Left colon (tissue), 2 donors: ENCODE results near the gene SHISA9. TPM values are rescaled to one million over a fixed set of nuclear protein-coding genes. Genes with fewer than 3 reads are reported as not detected.

Source experiments
- ATAC-seq: fragments of 200-7000 bp; cut with Tn5 transposase; one replicate; pipeline ENCODE4 v1.9.1; 2020; ENCODE audit warnings: mild to moderate bottlenecking, moderate library complexity
- DNase-seq, 2 donors: peaks; one replicate each; pipeline ENCODE4 v3.0.0-alpha.2; 2020
- intact Hi-C, 2 donors: fragments of 100-400 bp; cut with DNase I in 1 of 2; cut with micrococcal nuclease in 1 of 2; formaldehyde crosslinking; loops; one replicate each; pipeline versions ENCODE4 v1.11.2 to v1.14.0; 2022; cut with DNase I, micrococcal nuclease
- total RNA-seq, 2 donors: library from RNA; stranded (reverse); fragmentation: NEBNext Ultra II Directional; extraction: Animal tissue kit (Norgen Biotek cat#: 25700); gene quantifications; one replicate each; pipeline ENCODE4 v1.2.1, GENCODE V29; 2021
- donor health status: DM: no; HTN: no; CAD: no.
- donor health status: DM: yes; HTN: yes; CAD: no.

The SHISA9 gene
- total RNA-seq, 2 donors from 2014 or later, result 1.5 to 2.3 TPM

DNA sequence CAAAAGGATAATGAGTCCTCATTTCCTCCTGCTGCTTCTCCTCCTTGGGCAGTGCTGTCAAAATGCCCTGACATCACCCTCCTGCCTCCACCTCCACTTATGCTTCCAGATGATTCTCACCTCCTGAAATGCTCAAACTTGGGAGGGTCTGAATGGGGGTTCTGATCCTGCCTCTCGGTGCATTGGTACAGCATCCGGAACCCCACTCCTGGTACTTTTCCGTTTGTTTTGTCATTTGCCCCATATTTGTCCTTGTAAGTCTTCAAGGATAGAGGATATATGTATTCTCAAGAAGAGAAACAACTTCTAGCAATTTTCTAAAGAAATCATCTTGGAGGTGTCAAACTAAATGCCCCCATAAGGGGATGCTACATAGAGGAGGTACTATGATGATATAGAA is 148.3 kb downstream of the SHISA9 start:
- ATAC-seq (no peak), DNase-seq (no peak)
- intact Hi-C loops, result no loop called here

DNA sequence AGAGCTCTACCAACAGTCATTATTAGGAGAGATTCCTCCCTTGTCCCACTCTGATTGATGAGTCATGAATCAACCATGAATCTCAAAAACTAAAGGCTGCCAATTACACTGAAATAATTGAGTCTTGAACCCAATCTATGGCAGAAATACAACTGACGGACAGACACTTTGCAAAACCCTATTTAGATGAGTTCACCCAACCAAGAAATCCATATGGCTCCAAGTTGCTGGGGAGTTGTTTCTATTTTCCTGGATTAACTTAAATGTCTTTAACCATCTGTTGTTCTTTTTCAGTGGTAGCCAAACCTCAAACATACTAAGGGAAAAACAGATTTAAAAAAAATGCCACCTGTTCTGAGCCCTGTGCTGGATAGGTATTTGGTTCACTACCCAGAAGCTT is 151.0 kb downstream of the SHISA9 start:
- ATAC-seq (no peak), DNase-seq (no peak)
- intact Hi-C loops, result no loop called here

DNA sequence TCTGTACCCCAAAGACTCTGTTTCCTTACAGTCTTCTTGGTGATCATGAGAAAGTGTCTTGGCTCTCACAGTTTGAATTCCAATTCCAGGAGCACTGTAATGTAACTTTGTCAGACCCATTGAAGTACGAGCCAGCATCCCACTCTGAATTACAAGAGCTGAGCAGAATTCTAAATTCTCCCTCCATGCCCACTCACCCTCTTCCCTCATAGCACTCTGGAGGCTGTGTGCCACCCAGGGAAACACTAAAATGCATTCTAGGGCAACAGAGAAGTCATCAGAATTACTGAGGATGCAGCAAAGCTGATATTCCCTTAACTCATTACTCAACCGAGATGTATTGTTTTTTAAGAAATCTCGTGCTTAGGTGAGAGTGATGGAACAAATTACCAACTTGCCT is 154.1 kb downstream of the SHISA9 start:
- ATAC-seq (no peak), DNase-seq (no peak)
- intact Hi-C loops, result no loop called here

DNA sequence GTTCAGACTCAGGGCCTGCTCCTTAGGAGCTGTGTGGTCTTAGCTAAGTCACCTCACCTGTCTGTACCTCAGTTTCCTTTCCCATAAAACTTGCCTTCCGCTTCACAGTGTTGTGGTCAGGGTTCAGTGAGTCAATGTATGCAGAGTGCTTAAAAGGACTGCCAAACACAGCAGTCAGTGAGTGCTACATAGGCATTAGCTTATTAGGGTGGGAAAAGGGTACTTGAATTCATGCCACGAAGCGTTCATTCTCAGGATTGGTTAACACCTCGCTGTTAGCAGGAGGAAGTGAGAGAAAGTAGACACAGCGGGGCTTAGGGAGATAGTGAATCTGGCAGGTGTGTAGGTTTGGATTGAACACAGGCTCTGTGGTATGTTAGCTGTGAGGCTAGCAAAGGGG is 155.2 kb downstream of the SHISA9 start:
- no peak for ATAC-seq
- intact Hi-C loops, result no loop called here
- DNase-seq, result no peak

DNA sequence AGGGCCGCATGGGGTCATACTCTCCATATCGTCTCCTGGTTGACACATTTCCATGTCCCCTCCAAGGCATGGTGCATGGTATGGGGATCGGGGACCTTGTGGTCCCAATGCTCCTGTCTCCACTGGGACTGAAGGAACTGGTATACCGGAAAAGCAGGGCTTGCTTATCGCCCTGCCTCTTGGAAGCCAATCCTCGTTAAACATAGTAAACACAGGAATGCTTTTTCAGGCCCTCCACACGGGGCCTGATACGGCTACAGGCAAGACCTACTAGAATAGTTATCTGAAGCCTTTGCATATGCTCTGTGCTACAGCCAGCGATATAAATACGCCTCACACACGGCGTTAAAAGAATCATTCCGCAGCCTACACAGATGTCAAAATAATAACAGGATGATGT is 159.5 kb downstream of the SHISA9 start:
- ATAC-seq, result peak; percentile 37
- intact Hi-C loops, result no loop called here
- no peak for DNase-seq

DNA sequence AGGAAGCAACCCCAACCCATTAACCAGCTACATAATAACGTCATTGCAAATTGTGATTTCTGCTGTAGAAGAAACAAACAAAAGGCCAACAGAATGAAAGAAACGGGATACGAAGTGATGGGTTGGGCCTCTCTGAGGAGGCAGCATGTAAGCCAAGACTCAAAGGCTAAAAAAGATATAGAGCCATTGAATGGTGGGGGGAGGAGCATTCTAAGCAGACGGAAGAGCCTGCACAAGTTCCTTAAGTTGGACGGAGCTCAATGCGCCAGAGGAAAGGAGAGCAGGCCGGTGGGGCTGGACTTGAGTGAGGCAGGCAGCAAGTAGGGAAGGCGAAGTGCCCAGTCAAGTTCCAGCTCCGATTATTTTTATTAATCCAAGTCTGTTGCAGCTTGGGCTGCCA is 160.3 kb downstream of the SHISA9 start:
- DNase-seq, result peak in 1 of 2 donors; percentile 27
- intact Hi-C loops, result no loop called here
- ATAC-seq, result no peak

DNA sequence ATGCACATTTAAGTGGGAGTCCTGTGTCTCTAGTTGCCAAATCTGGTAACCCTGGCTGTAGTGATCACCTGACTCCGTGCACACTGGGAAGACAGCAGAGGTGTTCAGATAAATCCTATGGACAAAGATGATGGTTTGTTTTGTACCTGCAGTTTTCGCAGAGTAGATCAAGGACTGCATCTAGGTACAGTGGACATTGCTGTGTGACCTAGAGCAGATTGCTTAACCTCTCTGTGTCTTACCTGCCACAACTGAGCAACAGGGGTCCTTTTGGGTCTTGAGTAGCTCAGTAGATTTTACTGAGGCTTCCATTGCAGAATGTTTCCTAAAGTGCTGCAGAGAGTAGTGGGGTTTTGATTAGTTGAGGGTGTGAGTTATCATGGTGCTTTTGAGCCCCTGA is 160.8 kb downstream of the SHISA9 start:
- DNase-seq (no peak), ATAC-seq (no peak)
- intact Hi-C loops, result no loop called here

DNA sequence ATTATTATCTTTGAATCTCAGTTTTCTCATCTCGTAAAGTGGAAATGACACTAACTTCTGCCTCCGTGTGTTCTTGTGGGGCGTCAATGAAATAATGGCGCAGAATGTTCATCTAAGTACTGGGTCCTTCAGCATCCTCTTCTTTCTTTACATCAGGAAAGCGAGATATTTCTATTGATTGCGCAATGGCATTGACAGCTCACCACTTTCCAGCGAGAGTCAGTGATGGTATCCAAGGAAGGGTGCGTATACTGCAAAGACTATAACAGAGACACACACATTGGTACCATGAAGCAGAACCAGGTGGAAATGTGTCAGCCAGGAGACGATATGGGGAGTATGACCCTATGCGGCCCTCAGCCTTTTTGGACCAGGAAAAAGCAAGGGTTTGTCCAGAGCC is 162.1 kb downstream of the SHISA9 start:
- no peak for ATAC-seq
- intact Hi-C loops, result no loop called here

DNA sequence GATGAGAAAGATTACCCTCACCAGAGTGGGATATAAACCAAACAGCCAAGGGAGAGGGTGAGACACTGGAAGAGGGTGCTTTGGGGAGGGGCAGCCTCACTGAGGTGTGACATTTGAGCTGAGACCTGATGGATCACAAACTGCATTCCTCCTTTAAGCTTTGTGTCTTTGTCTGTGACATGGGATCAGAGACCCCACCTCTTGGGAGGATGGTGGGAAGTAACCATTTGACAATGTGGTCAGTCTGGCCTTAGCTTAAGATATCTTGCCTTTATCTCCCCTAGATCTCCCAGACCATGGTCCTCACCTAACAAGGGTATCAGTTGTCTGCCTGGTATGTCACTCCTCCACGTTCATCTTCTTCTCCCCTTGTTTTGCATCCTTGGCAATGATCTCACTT is 163.4 kb downstream of the SHISA9 start:
- DNase-seq (no peak), ATAC-seq (no peak)
- intact Hi-C loops, result no loop called here

More for the DNA sequence above, 162.1 kb downstream of the SHISA9 start:
- no peak for DNase-seq

DNA sequence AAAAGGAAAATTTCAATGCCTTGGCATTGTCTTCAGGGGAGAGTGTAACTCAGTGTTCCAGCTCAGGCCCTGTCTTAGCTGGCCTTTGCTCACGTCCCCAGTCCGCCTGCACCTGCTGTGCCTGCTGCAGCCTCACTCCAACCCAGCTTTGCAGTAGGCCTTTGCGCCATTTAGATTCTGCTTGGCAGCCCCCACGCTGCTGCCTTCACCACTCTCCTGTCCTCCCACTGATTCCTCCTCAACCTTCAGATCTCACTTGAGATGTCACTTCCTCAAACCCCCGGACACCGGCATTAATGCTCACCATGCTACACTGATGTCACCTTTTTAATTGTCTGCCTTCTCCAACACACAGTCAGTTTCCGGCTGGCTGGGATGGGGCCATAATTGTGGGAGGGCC is 166.2 kb downstream of the SHISA9 start:
- no peak for DNase-seq
- ATAC-seq, result no peak
- intact Hi-C loops, result no loop called here

DNA sequence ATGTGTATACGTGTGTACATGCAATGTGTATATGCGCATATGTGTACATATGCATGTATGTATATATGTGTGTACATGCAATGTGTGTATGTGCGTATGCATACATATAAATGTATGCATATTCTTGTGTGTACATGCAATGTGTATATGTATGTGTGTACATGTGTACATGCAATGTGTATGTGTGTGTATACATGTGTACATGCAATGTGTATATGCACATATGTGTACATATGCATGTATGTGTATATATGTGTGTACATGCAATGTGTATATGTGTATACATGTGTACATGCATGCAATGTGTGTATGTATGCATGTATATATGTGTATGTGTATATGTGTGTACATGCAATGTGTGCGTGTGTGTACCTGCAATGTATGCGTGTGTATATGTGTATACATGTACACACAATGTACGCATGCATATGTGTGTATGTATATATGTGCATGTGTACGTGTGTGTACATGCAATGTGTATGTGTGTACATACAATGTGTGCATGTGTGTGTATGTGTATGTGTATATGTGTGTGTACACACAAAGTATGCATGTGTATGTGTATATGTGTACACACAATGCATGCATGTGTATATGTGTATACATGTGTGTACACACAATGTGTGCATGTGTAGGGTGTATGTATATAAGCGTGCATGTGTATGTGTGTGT is 167.7 kb downstream of the SHISA9 start:
- intact Hi-C loops, result no loop called here
- no peak for ATAC-seq
- no peak for DNase-seq

DNA sequence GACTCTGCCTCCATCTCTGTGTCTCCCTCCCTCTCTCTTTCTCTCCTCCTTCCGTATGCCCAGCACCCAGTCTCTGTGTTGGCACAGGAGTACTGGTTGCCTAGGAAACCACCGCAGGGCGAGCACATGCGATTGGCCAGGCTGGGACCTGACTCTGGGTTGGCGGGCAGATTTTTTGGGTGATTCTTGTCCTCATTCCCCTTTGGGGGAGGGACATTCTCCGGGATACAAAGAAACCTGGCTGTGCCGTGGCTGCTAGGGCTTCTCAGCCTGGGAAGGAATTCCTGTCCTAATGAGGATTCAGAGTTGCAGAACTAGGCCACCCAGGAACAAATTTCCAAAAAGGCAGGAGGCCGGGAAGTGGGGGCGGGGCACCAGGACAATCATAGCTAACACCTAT is 168.9 kb downstream of the SHISA9 start:
- ATAC-seq (no peak), DNase-seq (peak in 1 of 2 donors; percentile 9)
- intact Hi-C loops, result no loop called here

DNA sequence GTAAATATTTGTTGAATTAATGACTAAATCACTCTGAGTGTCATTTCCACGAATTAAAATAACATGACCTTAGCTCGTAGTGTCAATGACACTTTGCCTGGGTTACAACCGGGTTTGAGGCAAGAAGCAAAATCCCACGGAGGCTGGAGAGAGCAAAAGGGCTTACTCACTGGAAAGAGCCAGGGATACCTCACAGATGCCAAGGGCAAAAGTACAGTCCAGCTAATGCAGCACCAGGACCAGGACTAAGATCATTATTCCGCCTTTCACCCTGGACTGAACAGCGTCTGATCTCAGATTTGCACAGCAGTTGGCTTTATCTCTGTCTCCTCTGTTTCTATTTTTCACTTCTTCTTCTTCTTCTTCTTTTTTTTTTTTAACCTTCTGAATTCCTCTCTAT is 175.5 kb downstream of the SHISA9 start:
- ATAC-seq (no peak), DNase-seq (no peak)
- intact Hi-C loops, result no loop called here

DNA sequence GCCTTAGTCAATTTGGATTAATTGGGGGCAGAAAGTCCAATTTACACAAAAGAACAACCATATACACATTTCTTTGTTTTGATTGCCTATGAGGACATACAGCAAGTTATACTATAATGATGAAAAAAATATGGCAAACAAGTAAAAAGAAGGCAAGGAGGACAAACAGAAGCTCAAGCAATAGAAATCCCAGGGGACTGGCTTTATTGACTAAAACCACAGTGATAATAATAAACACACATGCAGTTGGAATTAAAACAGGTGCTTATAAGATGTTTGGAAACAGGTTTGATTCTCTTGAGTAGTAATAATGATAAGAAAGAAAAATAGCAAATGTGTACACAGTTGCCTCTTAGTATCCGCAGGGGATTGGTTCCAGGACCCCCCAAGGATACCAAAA is 176.4 kb downstream of the SHISA9 start:
- no peak for ATAC-seq
- intact Hi-C loops, result no loop called here

DNA sequence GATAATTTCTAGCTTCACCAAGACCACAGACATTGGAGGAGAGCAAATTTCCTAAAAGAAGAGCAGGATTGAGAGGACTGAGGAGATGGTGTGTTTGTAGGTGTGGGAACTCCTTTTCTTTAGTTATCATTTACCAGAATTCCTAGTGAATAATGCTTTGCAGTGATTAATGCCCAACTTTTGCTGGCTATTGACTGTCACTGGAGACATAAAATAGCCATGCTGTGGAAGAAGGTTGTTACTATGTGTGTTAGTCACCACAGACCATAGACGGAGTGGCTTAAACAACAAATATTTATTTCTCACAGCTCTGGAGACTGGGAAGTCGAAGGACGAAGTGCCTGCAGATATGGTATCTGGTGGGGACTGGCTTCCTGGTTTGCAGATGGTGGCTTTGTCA is 179.1 kb downstream of the SHISA9 start:
- ATAC-seq, result no peak
- intact Hi-C loops, result no loop called here
- no peak for DNase-seq

More for the DNA sequence above, 176.4 kb downstream of the SHISA9 start:
- DNase-seq, result no peak

DNA sequence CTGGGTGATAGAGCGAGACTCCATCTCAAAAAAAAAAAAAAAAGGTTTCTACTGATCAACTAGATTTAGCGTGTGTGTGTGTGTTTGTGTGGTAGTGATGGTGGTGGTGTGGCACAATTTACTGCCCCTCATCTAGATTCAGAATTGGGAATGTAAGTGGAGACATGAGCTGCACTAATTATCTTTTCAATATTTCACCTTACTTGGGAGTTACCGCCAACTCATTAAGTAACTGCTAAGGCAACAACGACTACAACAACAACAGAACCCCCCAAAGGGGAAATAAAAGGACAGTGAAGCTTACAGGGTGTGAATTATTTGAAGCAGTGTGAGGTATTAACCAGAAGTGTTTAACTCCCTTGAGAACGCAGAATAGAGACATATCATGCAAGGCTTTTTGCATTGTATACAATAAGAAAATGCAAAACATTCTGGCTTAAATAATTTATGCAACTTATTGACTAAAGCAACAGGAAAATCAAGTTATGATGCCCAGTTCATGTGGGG is 180.5 kb downstream of the SHISA9 start:
- DNase-seq, result no peak
- intact Hi-C loops, result no loop called here

DNA sequence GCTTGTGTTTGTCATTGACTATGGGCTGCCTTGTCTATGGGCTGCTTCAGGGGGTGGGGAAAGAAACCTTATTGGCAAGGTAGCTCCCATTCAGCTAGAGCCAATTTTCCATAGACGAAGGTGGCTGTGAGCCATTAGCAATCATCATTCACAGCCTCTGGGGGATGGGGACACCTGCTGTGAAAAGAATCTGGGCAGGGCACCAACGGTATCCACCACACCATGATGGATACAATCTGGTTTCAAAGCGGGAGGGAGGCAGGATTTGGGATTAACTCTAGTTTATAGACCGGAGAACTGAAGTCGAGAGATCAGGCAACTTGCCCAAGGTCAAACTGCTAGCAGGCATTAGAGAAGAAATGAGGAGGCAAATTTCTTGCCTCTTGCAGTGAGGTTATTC is 182.3 kb downstream of the SHISA9 start:
- DNase-seq (peak; percentile 4 to 39), ATAC-seq (no peak)
- intact Hi-C loops, result no loop called here

More for the DNA sequence above, 180.5 kb downstream of the SHISA9 start:
- no peak for ATAC-seq

DNA sequence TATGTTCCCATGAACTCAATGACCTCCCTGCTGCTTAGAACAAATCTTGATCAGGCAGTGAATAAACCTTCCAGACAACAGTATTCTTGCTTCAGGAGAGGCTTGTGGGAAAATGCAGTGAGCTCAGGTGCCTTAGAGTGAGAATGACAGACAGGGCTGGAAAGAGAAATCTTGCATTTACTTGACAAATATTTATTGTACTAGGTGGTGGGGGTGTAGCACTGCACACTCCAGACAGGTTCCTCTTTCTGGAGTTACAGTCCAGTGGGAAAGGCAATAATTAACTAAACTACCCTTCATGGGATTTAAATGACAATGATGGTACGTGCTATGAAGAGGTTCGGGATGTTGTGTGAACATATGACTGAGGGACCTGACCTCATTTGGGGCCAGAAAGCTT is 182.9 kb downstream of the SHISA9 start:
- intact Hi-C loops, result no loop called here
- no peak for DNase-seq

DNA sequence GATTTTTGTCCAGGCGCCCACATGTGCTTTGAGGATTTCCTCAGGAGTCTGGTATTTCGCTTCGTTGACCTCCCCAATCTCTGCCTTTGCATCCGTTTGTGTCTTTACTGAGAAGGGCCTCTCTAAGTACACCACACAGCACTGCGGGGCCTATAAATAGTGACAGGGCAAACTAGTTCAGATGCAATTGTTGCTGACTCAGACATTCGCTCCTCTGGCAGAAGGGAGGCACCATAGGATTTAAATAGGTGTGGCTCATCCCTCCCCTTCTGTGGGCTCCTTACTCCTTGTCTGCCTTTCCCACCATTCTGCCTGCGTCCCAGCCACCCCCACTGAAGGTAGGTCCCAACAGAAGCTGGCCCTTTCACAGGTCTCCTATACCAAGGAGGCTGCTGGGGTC is 192.3 kb downstream of the SHISA9 start:
- intact Hi-C loops, result no loop called here
- ATAC-seq (no peak), DNase-seq (no peak)

More for the DNA sequence above, 182.9 kb downstream of the SHISA9 start:
- peak; percentile 20 for ATAC-seq

DNA sequence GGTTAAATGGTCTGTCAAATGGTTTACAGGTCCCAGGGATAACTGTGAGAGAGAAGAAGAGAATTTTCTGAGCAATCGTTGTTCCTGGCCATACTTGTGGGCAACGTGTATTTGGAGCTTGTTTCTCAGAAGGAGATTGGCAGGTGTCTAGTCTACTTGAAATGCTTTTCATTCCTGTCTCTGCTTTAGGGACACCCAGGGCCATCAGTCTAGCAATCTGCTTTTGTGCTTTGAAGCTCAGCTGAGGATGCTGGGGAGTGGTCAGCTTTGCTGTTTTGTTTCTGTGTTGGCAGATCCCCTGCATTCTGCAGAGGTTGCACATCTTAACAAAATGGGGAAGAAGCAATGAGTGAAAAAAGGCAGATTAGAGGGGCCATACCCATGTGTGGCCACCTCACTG is 193.7 kb downstream of the SHISA9 start:
- intact Hi-C loops, result no loop called here
- no peak for ATAC-seq
- no peak for DNase-seq

DNA sequence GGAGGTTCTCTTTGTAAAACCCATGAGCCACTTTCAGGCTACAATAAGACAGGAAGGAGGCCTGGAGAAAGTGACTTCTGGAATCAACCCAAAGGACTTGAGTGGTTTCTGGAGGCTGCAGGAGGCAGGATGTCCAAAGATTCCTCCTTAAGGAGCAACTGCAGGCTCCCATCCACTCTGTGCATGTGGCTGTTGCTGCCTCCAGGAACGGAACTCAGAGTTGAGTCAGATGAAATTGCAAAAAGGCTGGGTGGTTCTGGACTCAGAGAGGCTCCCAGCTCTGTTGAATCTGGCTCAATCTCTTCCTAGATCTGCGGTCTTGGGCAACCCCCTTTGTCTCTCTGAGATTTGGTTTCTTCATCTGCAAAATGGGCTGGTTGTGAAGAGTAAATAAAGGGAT is 197.1 kb downstream of the SHISA9 start:
- ATAC-seq (no peak), DNase-seq (no peak)
- intact Hi-C loops, result no loop called here
